ENCODE data around the gene TANC1.

Gene TANC1

GRCh38 chr2:158958365-158958764 is 10.1 kb upstream of the TANC1 start:
- DNase-seq (ENCODE audit: insufficient read length, low spot score) (no peak), FAIRE-seq (no peak)
- TF ChIP-seq CTCF (IDR thresholded peaks at IDR 0.05; ENCODE audit: insufficient read depth, missing control alignments) = no peak

- FAIRE-seq = no peak
- no peak for TF ChIP-seq CTCF (IDR thresholded peaks at IDR 0.05; ENCODE audit: insufficient read depth, missing control alignments)
- no peak for DNase-seq (ENCODE audit: insufficient read length, low spot score)
Measured at GRCh38 chr2:158960193-158960592, 8.2 kb upstream of the TANC1 start.

GRCh38 chr2:158962074-158962473 is 6.4 kb upstream of the TANC1 start:
- DNase-seq (ENCODE audit: insufficient read length, low spot score) = no peak
- TF ChIP-seq CTCF (IDR thresholded peaks at IDR 0.05; ENCODE audit: insufficient read depth, missing control alignments) = no peak
- no peak for FAIRE-seq

GRCh38 chr2:158963071-158963470 is 5.4 kb upstream of the TANC1 start:
- TF ChIP-seq CTCF (IDR thresholded peaks at IDR 0.05; ENCODE audit: insufficient read depth, missing control alignments) = no peak
- no peak for DNase-seq (ENCODE audit: insufficient read length, low spot score)
- FAIRE-seq = peak; percentile 81

GRCh38 chr2:158965107-158965506 is 3.3 kb upstream of the TANC1 start:
- FAIRE-seq (no peak), DNase-seq (ENCODE audit: insufficient read length, low spot score) (no peak)
- no peak for TF ChIP-seq CTCF (IDR thresholded peaks at IDR 0.05; ENCODE audit: insufficient read depth, missing control alignments)

GRCh38 chr2:158965641-158966040 is 2.8 kb upstream of the TANC1 start:
- FAIRE-seq = no peak
- TF ChIP-seq CTCF (IDR thresholded peaks at IDR 0.05; ENCODE audit: insufficient read depth, missing control alignments) = no peak
- no peak for DNase-seq (ENCODE audit: insufficient read length, low spot score)

- TF ChIP-seq CTCF (IDR thresholded peaks at IDR 0.05; ENCODE audit: insufficient read depth, missing control alignments) = no peak
- DNase-seq (ENCODE audit: insufficient read length, low spot score) (no peak), FAIRE-seq (no peak)
Measured at GRCh38 chr2:158966312-158966711, 2.1 kb upstream of the TANC1 start.
